Stimulated activated naive CD8-positive, alpha-beta T cell treated with anti-CD3 and anti-CD28 coated beads, Interleukin-15, amount 100 ng/mL, for 72 hours (primary cell): ENCODE results near the gene RASA1.

Experiments
- ATAC-seq: fragments of 150-1000 bp; cut with Tn5 transposase; 2 replicates; pipeline ENCODE4 v1.10.0; 2021; ENCODE audit warnings: mild to moderate bottlenecking, moderate library complexity
- DNase-seq, 2 donors: peaks; one replicate each; pipeline ENCODE4 v3.0.0; 2021 to 2022
- H3K27ac Mint-ChIP-seq, 2 donors: one replicate each; pipeline ENCODE4 v1.8.0; 2022; ENCODE audit warnings: mild to moderate bottlenecking in 2 of 2, mixed read lengths in 2 of 2, moderate library complexity in 2 of 2
- H3K27me3 Mint-ChIP-seq: one replicate; pipeline ENCODE4 v1.8.0; 2022; ENCODE audit warnings: mixed read lengths
- H3K4me1 Mint-ChIP-seq: one replicate; pipeline ENCODE4 v1.8.0; 2022; ENCODE audit warnings: mild to moderate bottlenecking, mixed read lengths
- H3K4me3 Mint-ChIP-seq, 2 donors: one replicate each; pipeline ENCODE4 v1.8.0; 2022; ENCODE audit warnings: mild to moderate bottlenecking in 2 of 2, mixed read lengths in 2 of 2, moderate library complexity in 1 of 2
- H3K9me3 Mint-ChIP-seq, 2 donors: one replicate each; pipeline ENCODE4 v1.8.0; 2022; ENCODE audit warnings: mixed read lengths in 2 of 2

Gene RASA1

GRCh38 chr5:87399720-87400119 is 132.0 kb downstream of the RASA1 start:
- DNase-seq, result no peak
- Mint-ChIP-seq H3K27ac (peak overlapping the region in 1 of 2 donors; percentile 19), H3K4me3 (no peak overlapping the region), H3K4me1 (peaks cover 36% of the 10 kb centered on the region), H3K9me3 (no peaks in the 10 kb centered on the region), H3K27me3 (no peaks in the 10 kb centered on the region)
- ATAC-seq, result no peak

GRCh38 chr5:87400305-87400899 is 132.7 kb downstream of the RASA1 start:
- peak; percentile 54 for ATAC-seq
- peak overlapping the region in 1 of 2 donors; percentile 63 for H3K27ac Mint-ChIP-seq
- DNase-seq, result no peak

DNA sequence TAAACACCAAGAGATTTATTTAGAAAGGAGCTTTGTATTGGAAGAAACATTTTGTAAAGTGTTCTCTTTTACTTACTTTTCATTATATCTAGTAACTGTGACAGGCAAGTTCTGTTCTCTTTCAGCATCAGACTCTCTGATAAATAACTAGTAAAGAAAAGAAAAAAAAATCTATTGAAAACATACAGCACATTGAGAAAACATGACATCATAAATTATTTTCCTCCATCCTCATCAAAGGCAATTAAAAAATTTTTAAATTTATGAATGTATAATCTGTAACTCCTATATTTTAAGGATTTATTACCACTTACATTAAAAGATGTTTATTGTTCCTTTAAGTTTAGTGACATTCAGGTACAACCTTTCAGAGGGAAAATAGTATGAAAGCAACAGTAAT is 133.9 kb downstream of the RASA1 start:
- ATAC-seq (no peak), DNase-seq (no peak)
- H3K27ac Mint-ChIP-seq, result peak overlapping the region in 1 of 2 donors; percentile 47
- H3K4me3 Mint-ChIP-seq, result no peak overlapping the region
- no peaks in the 10 kb centered on the region for H3K27me3 Mint-ChIP-seq
- peaks cover 38% of the 10 kb centered on the region for H3K4me1 Mint-ChIP-seq
- H3K9me3 Mint-ChIP-seq, result no peaks in the 10 kb centered on the region

More at GRCh38 chr5:87400305-87400899, 132.7 kb downstream of the RASA1 start:
- Mint-ChIP-seq H3K4me3 (no peak overlapping the region), H3K9me3 (no peaks in the 10 kb centered on the region), H3K4me1 (peaks cover 32% of the 10 kb centered on the region), H3K27me3 (no peaks in the 10 kb centered on the region)

- H3K27ac Mint-ChIP-seq, result no peak overlapping the region
- no peaks in the 10 kb centered on the region for H3K27me3 Mint-ChIP-seq
- no peak overlapping the region for H3K4me3 Mint-ChIP-seq
- no peaks in the 10 kb centered on the region for H3K9me3 Mint-ChIP-seq
- DNase-seq (no peak), ATAC-seq (peak; percentile 59)
- peaks cover 48% of the 10 kb centered on the region for H3K4me1 Mint-ChIP-seq
Measured at GRCh38 chr5:87403409-87403808, 135.7 kb downstream of the RASA1 start.

DNA sequence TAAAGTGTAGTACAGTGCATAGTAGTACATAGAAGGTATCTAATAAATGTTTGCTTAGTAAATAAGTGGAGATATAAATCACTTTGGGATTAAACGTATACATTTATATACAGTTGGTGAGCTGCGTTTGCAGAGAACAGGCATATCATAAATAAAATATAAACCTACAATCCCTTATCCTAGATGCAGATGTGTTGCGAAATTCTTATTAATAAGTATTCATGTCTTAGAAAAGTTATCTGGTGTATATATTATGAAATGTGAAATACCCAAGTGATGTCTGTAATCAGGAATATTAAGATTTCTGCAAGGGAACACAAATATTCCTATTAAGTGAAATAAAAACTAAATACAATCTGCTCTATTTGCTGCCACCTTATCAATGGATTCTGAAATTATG is 136.2 kb downstream of the RASA1 start:
- Mint-ChIP-seq H3K27ac (no peak overlapping the region), H3K4me3 (no peak overlapping the region), H3K9me3 (no peaks in the 10 kb centered on the region), H3K27me3 (no peaks in the 10 kb centered on the region), H3K4me1 (peaks cover 48% of the 10 kb centered on the region)
- ATAC-seq, result no peak
- DNase-seq, result no peak

GRCh38 chr5:87404359-87404758 is 136.7 kb downstream of the RASA1 start:
- Mint-ChIP-seq H3K27ac (no peak overlapping the region), H3K4me1 (peaks cover 52% of the 10 kb centered on the region), H3K9me3 (no peaks in the 10 kb centered on the region), H3K4me3 (no peak overlapping the region), H3K27me3 (no peaks in the 10 kb centered on the region)
- no peak for ATAC-seq
- no peak for DNase-seq

GRCh38 chr5:87405472-87406155 is 137.9 kb downstream of the RASA1 start:
- H3K4me1 Mint-ChIP-seq, result peaks cover 52% of the 10 kb centered on the region
- peak overlapping the region in 1 of 2 donors; percentile 11 for H3K4me3 Mint-ChIP-seq
- H3K27me3 Mint-ChIP-seq, result no peaks in the 10 kb centered on the region
- H3K9me3 Mint-ChIP-seq, result no peaks in the 10 kb centered on the region
- peak overlapping the region in 1 of 2 donors; percentile 76 for H3K27ac Mint-ChIP-seq
- ATAC-seq (peak; percentile 75), DNase-seq (no peak)

GRCh38 chr5:87408204-87408603 is 140.5 kb downstream of the RASA1 start:
- Mint-ChIP-seq H3K4me3 (no peak overlapping the region), H3K27me3 (no peaks in the 10 kb centered on the region), H3K27ac (no peak overlapping the region), H3K4me1 (peaks cover 58% of the 10 kb centered on the region), H3K9me3 (no peaks in the 10 kb centered on the region)
- no peak for DNase-seq
- ATAC-seq, result no peak

DNA sequence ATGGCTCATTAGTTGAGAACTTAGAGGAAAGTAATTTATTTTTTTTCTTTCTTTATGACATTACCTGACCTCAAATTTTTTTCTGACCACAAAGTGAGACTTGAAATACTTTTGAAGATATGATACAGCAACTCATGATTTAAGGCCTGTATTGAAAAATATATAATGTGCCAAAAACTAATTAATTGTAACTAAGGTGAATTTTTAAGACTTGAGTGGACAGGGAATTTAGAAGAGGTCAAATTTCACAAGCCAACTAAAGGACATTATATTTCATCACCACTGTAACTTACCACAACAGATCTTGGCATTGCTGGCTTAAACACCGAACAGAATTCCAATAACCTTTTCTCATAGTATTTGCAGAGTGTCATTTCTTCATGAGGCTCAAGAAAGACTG is 143.2 kb downstream of the RASA1 start:
- DNase-seq, result no peak

DNA sequence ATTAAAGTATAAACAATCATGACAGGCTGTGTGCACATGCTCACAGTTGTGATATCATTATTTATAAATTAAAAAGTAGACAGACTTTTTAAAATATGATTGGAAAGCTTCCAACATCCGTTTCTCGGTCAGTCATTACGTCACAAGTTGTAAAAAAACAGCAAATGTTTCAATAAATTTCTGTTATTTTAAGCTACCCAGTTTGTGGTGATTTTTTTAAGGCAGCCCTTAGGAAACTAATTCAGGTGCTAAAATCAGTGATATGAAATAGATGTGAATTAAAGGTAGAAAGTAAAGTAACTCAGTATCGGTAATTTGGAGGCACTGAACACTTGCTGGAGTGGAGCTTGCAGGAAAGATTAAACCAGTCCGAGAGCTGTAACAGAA is 143.9 kb downstream of the RASA1 start:
- H3K27ac Mint-ChIP-seq, result peak overlapping the region; percentile 93 to 98
- no peaks in the 10 kb centered on the region for H3K9me3 Mint-ChIP-seq
- H3K4me3 Mint-ChIP-seq, result peak overlapping the region; percentile 81 to 95
- no peak for ATAC-seq
- peaks cover 50% of the 10 kb centered on the region for H3K4me1 Mint-ChIP-seq
- DNase-seq, result no peak
- no peaks in the 10 kb centered on the region for H3K27me3 Mint-ChIP-seq

More for the DNA sequence above, 143.2 kb downstream of the RASA1 start:
- peak overlapping the region; percentile 75 to 95 for H3K4me3 Mint-ChIP-seq
- H3K27ac Mint-ChIP-seq, result peak overlapping the region; percentile 54 to 93
- peaks cover 57% of the 10 kb centered on the region for H3K4me1 Mint-ChIP-seq
- ATAC-seq, result no peak
- no peaks in the 10 kb centered on the region for H3K9me3 Mint-ChIP-seq
- no peaks in the 10 kb centered on the region for H3K27me3 Mint-ChIP-seq

- Mint-ChIP-seq H3K27ac (peak overlapping the region; percentile 93 to 98), H3K27me3 (no peaks in the 10 kb centered on the region), H3K4me3 (peak overlapping the region; percentile 81 to 95), H3K4me1 (peaks cover 45% of the 10 kb centered on the region), H3K9me3 (no peaks in the 10 kb centered on the region)
- DNase-seq, result no peak
- ATAC-seq, result peak; percentile 53
Measured at GRCh38 chr5:87411973-87412629, 144.4 kb downstream of the RASA1 start.

DNA sequence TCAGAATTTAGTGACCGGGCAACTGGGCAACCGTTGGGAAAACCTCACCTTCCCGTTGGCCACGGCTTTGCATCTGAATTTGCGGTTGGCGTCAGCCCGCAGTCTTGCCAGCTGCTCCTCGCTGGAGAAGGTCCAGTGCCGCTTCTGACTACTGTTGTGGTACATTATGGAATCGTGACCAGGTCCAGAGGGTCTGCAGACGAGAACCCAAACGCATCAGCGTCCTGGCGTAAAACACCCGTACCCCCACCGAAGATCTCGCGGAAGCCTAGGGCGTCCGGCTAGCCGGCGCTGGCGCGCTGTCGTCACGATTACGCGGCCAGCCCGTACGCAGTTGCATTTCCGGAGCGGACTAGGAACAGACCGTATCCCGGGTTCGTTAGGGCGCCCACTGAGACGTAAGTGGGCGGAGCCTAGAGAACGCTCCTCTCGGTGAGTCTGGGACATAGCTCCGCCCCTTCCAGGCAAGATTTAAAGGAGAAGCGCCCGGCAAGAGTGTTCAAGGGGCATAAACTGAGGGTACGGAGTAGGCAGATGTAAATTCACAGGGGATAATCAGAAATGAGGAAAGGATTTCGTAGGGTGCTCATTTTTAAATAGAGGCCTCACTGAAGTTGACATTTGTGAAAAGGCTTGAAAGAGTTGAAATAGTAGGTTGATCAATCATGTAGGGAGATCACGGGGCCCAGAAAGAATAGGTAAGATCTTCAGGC is 145.1 kb downstream of the RASA1 start, which contains the start of gene CCNH:
CCNH (minus strand) TSS at position 301 of the 713 bp plus-strand sequence; CDS start at position 165, 136 bp downstream.
- peaks cover 41% of the 10 kb centered on the region for H3K4me1 Mint-ChIP-seq
- no peaks in the 10 kb centered on the region for H3K9me3 Mint-ChIP-seq

GRCh38 chr5:87413343-87413645 is 145.6 kb downstream of the RASA1 start:
- peak; percentile 2 for ATAC-seq
- no peak for DNase-seq
- peak overlapping the region; percentile 21 to 98 for H3K27ac Mint-ChIP-seq
- H3K27me3 Mint-ChIP-seq, result no peaks in the 10 kb centered on the region
- H3K4me3 Mint-ChIP-seq, result peak overlapping the region; percentile 81 to 95
- H3K9me3 Mint-ChIP-seq, result no peaks in the 10 kb centered on the region
- H3K4me1 Mint-ChIP-seq, result peaks cover 36% of the 10 kb centered on the region

More for the DNA sequence above, 145.1 kb downstream of the RASA1 start, which contains the start of gene CCNH:
- Mint-ChIP-seq H3K4me3 (peak within 1 kb of the TSS; percentile 81 to 95), H3K27me3 (no peaks in the 10 kb centered on the region), H3K27ac (peak within 1 kb of the TSS; percentile 93 to 98)
- peak; percentile 99 for ATAC-seq
- DNase-seq, result peak; percentile 94 to 97

DNA sequence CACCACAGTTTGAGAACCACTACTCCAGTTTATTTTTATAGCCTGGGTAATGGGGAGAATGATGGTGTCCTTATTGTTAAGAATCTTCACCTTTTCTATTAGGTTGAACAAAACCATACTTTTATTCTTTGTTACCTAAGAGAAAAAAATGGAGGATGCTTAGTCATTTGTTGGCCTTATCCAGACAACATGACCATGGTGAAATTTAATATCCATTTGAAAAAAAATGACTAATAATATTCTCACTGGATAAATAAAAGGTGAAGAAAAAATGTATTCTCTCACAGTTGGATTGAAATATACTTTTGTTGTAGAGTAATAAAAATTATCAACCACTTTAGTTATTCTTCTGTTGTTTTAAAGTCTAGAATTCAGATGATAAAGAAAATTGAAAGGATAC is 150.8 kb downstream of the RASA1 start:
- ATAC-seq (no peak), DNase-seq (no peak)
- Mint-ChIP-seq H3K4me1 (peaks cover 5% of the 10 kb centered on the region), H3K27ac (no peak overlapping the region), H3K27me3 (no peaks in the 10 kb centered on the region), H3K9me3 (no peaks in the 10 kb centered on the region), H3K4me3 (no peak overlapping the region)

- Mint-ChIP-seq H3K9me3 (no peaks in the 10 kb centered on the region), H3K27me3 (no peaks in the 10 kb centered on the region), H3K27ac (no peak overlapping the region), H3K4me3 (no peak overlapping the region), H3K4me1 (no peaks in the 10 kb centered on the region)
- DNase-seq, result no peak
- no peak for ATAC-seq
Measured at GRCh38 chr5:87421307-87421706, 153.6 kb downstream of the RASA1 start.
